Embryonic facial prominence (tissue), 1 donor: ENCODE results near the gene DNAH8.
"Not testable (repeated sequence)": the region's sequence is repeated elsewhere in the genome, so short reads cannot be mapped to it uniquely, and the experiment has no call there.

Experiments used
- DNase-seq: peaks from one replicate; pipeline ENCODE4 v3.0.0-alpha.2; 2016; ENCODE audit errors: extremely low spot score

Gene DNAH8

DNA sequence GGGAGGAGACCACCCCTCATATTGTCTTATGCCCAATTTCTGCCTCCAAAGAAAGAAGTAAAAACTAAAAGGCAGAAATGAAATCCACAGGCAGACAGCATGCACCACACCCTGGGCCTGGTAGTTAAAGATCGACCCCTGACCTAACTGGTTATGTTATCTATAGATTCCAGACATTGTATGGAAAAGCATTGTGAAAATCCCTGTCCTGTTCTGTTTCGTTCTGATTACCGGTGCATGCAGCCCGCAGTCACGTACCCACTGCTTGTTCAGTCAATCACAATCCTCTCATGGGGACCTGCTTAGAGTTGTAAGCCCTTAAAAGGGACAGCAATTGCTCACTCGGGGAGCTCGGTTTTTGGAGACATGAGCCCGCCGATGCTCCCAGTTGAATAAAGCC, 81.3 kb downstream of the DNAH8 start:
- DNase-seq = not testable (repeated sequence)

DNA sequence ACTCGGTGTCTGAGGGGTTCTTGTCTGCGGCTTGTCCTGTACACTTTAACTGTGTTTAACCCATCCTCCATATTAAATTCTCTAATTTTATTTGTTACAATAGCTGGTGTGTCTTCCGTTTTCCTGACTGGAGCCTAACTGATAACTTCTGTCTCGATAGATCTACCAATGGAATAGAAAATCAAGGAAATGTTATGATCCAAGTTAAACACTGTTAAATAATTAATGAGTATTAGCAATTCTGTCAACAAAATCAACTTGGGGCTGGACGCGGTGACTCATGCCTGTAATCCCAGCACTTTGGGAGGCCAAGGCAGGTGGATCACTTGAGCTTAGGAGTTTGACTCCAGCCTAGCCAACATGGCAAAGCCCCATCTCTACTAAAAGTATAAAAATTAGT, 81.7 kb downstream of the DNAH8 start:
- DNase-seq = no peak

- no peak for DNase-seq
Observed at GRCh38 chr6:38797391-38797790, 82.3 kb downstream of the DNAH8 start.

- no peak for DNase-seq
Observed at GRCh38 chr6:38799529-38800184, 84.5 kb downstream of the DNAH8 start.

GRCh38 chr6:38801305-38801704, 86.2 kb downstream of the DNAH8 start:
- no peak for DNase-seq

- no peak for DNase-seq
Observed at GRCh38 chr6:38802497-38802896, 87.4 kb downstream of the DNAH8 start.

GRCh38 chr6:38803129-38803528, 88.0 kb downstream of the DNAH8 start:
- DNase-seq = no peak

DNA sequence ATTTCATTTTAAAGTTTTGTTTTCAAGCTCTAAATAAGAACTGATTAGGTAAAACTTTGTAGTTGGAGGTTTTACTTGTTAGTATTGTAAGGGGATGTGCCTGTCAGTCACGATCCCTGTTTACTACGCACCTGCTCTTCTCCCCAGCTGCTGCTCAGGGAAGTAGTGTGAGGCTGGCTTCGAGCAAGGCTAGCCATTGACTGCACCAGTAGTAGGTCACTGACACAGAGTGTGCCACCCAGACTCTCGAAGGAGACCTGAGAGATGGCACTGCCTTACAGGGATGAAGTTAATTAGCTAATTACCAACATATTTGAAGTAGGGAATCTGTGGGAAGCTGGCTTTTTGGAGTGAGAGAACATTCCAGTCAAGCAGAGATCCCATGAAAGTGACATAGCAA, 89.2 kb downstream of the DNAH8 start:
- DNase-seq = no peak

- DNase-seq = no peak
Observed at GRCh38 chr6:38805127-38805655, 90.1 kb downstream of the DNAH8 start.

DNA sequence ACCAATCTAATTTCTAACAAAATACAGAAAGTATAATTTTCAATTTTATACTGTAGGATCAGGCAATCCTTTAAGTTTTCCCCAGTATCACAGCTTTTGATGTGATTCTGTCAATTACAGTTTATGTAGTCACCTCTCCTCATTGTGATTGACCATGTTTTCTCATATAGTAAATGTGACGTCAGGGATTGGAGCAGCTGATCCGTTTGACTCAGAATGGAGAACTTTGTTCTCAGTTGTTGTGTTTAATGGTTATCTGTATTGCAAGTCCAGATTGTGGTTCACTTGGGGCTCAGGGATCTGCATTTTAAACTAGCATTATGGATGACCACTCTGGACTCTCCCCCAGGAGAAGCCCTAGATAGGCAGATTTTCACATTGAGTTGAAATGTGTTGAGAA, 90.6 kb downstream of the DNAH8 start:
- DNase-seq = no peak

DNA sequence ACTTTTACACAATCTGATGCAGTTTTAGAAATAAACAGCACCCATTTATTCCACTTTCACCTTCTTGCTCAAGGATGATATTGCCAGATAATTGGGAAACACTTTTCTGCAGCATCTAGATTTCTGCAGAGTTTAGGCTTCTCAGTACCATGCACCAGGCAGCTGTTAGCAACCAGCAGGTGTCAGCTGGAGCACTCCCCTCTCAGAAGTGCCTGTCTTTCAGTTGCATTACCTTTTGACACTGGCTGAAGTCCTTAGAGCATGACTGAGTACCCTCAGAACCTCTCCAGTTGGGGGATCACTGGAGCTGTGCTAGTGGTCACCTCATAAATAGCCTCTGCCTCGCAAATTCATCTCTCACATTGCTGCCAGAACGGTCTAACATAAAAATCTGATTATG, 91.2 kb downstream of the DNAH8 start:
- DNase-seq = no peak

DNA sequence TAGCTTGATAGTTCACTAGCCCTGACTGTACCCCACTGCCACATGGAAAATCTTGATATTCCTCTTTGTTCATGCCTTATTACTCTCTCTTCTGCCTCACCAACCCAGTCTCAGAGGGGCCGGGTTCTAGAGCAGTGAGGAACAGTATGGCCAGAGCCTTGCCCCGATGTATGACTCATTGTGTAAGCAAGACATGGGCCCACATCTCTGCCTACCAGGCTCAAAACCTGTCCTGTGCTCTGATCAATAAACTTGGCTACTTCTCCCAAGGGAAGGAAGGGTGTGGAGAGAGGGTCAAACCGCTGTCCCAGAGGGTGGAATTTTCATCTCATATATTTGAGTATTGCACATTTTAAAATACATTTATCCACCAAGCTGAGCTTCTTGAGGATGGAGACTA, 91.7 kb downstream of the DNAH8 start:
- DNase-seq = no peak

- DNase-seq = no peak
Observed at GRCh38 chr6:38808039-38808438, 92.9 kb downstream of the DNAH8 start.

DNA sequence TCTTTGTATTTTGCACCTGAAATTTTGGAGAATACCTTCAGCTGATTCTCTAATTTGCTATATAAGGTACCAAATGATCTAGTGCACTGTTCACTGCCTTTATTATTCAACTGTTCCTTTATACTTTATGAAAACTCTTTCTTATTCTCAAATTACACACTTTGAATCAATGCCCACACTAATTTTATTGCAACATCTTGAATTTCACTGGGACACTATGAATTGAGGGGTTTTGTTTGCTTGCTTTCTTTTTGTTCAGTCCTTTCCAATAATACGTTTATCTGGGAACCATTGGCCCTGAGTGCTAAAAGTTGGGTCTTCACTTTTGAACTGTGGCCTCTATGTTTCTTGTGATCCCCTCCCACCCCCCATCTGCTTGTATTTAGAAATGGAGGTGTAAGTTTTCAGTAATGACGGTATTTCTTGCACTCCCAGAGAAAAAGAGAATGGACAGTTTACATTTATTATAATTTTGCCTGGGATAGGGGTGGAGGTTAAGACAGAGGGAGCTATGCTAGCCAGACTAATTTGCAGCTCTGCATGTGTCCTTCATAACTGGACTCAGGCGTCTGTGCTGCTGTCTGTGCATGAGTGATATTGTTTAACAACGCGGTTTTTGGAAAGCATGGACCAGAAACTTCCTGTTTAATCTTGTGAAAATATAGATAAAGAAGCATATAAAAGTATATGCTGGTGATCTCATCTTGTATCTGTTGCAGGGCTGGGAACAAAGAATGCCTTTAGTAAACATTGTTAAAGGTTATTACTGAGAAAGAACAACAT, 98.1 kb downstream of the DNAH8 start:
- DNase-seq = no peak

GRCh38 chr6:38814761-38815160, 99.7 kb downstream of the DNAH8 start:
- no peak for DNase-seq

DNA sequence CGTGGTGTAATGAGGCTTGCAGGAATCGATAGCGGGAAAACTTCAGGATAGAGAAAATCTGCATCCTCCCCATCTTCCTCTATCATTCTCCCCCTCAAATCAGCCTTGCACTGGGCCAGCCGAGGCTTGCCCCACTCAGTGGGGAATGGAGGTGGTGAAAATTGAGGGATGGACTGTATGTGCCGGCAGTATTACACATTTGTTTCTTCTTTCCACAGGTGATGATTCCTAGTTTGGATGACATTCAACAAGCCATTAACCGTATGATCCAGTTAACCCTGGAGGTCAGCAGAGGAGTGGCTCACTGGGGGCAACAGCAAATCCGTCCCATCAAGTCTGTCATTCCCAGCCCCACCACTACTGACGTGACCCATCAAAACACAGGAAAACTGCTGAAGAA, 100.1 kb downstream of the DNAH8 start:
- DNase-seq = no peak

- DNase-seq = no peak
Observed at GRCh38 chr6:38818691-38819090, 103.6 kb downstream of the DNAH8 start.

DNA sequence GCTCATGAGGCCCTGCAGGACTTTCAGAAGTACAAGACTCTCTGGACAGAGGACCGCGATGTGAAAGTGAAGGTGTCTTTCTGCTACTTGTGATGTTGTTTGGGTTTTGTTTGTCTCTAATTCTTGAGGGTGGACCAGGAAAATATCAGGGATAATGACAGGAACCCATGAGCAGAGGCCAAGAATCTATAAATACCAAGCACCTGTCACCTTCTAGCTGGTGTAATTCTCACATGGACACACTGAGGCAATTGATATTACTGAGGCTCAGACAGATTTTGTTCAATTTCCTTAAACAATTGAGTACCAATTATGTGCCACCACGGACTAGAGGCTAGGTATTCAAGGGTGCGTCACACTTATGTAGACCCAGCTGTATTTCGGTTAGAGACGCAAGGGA, 107.9 kb downstream of the DNAH8 start:
- no peak for DNase-seq

- DNase-seq = no peak
Observed at GRCh38 chr6:38824243-38824894, 109.3 kb downstream of the DNAH8 start.

- DNase-seq = no peak
Observed at GRCh38 chr6:38827024-38827423, 111.9 kb downstream of the DNAH8 start.

DNA sequence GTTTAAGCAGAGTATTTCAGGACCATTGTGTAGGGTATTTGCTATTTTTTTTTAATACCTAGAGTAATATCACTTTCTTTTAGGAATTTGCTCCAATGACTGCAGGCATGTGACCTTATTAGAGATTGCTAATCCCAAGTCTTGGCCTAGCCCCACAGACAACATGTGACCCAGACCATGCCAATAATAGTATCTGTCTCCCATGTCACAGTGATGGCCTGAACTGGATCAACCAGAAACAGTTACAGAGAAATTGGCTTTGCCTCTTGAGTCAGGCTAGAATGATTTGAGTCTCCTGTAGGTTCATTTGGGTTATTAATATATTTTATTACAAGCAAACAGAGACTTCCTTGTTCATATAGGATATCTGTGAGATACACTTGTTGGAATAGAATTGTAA, 116.8 kb downstream of the DNAH8 start:
- DNase-seq = no peak

- DNase-seq = no peak
Observed at GRCh38 chr6:38833320-38833719, 118.2 kb downstream of the DNAH8 start.

DNA sequence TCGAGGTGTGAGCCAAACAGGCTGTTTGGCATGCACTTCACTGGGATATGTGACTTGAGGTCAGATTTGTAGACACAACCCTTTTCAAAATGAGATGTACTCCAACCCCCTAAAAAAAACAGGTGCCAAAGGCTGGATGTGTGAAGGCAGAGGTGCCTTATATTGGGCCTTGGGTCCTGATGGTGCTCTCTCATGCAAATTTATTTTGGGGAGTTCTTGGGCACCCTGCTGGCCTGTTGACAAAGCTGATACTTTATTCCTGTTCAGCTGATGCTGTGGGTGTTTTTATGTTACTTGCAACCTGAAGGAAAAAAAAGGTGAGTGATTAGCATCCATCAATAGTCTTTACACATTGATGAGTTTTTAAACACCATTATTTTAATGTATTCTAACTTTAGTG, 121.5 kb downstream of the DNAH8 start:
- DNase-seq = no peak
